ENCODE results near the gene ZNF587.
"Not testable (repeated sequence)": the region's sequence is repeated elsewhere in the genome, so short reads cannot be mapped to it uniquely, and the experiment has no call there.

Gene ZNF587

GRCh38 chr19:57823155-57823554, 26.5 kb upstream of the ZNF587 start:
- DNase-seq: not testable (repeated sequence)

- DNase-seq: not testable (repeated sequence)
These were observed 26.1 kb upstream of the ZNF587 start for GRCh38 chr19:57823608-57824007.

DNA sequence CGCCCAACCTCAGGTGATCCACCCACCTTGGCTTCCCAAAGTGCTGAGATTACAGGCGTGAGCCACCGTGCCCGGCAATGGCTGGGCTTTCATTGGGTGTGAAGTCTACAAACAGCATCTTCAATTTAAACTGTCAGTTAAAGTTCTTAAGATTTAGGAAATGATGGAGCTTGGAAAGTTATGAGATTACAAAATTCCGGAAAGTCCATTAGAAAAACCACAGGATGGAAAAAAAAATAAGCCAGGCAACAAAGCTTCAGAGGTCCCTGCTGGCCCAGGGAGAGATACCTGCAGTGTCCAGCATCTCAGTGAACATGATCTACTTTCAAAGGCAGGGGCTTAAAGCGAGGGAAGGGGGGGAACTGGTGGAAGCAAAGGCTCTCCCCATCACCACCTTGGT, 24.1 kb upstream of the ZNF587 start:
- no peak for DNase-seq

DNA sequence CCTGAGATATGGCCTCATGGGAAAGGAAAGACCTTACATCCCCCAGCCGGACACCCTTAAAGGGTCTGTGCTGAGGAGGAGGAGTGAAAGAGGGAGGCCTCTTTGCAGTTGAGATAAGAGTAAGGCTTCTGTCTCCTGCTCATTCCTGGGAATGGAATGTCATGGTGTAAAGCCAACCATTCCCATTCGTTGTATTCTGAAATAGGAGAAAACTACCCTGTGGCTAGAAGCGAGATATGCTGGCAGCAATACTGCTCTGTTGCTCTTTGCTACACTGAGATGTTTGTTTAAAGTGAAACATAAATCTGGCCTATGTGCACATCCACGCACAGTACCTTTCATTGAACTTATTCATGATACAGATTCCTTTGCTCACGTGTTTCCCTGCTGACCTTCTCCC, 20.3 kb upstream of the ZNF587 start:
- no peak for DNase-seq

- DNase-seq: no peak
These were observed 19.5 kb upstream of the ZNF587 start, which contains the start of gene ZNF587B for GRCh38 chr19:57830071-57830602. Gene ZNF587B (plus strand): TSS chr19:57830299. CDS start chr19:57830529, 230 bp downstream.

GRCh38 chr19:57836991-57837390, 12.7 kb upstream of the ZNF587 start:
- DNase-seq: not testable (repeated sequence)

DNA sequence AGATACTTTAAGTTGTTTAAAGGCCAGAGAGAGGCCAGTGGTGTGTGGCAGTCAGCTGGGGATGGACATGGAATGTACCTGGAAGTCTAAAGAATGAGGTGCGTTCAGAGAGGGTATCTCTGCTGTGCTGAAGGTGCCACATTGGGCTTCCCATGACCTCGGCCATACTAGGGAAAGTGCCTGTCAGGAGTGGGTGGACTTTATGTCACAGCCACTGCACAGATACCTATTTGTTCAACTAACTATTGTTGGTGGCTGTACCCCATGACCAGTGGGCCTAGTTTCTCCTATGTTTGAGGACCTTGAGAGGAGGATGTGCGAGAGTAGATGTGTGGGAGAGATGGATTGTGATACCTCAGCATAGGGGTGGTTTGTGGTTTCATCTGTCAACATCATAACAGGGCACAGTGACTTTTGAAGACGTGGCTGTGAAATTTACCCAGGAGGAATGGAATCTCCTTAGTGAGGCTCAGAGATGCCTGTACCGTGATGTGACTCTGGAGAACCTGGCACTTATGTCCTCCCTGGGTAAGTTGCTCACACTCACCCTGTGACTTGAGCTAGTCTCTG, 11.0 kb upstream of the ZNF587 start:
- DNase-seq: not testable (repeated sequence)

- no peak for DNase-seq
These were observed 8.4 kb upstream of the ZNF587 start for GRCh38 chr19:57841122-57841763.

DNA sequence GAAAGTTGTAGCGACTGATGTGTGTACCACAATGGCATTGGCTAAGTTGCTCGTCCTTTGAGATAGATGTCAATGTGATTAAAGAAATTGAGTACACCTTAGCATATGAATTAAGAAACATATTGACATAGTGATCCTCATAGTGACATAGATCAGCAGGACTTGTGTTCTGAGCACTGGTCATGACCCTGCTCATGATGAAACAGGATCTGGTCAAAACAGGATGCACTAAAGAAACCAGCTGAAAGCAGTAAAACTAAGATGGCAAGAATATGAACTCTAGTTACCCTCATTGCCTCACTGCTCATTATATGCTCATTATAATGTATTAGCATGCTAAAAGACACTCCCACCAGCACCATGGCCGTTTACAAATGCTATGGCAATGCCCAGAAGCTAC, 2.5 kb upstream of the ZNF587 start:
- not testable (repeated sequence) for DNase-seq

GRCh38 chr19:57849162-57849665, 445 bp upstream of the ZNF587 start:
- not testable (repeated sequence) for DNase-seq

DNA sequence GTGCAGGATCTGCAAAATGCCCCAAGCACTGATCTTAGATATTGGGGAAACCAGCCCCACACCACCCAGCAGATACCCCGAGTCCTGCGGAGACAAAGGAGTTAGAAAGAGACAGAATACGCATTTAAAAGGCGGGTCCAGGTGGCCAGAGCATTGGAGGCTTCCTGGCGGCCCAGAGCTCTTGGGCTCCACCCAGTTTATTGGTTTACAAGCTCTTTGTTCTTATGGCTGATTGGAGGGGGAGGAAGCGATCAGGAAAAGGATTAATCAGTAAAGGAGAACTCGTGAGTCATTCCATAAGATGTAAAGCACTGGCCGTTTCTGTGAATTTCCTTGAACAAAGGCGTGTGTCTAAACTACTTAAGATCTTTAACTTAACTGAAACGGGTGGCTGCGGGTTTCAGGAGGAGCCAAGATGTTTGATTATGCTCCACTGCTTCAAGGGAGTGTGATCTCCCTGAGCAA, 926 bp downstream of the ZNF587 start:
- no peak for DNase-seq

GRCh38 chr19:57851812-57852603, 2.3 kb downstream of the ZNF587 start:
- DNase-seq: not testable (repeated sequence)

- not testable (repeated sequence) for DNase-seq
These were observed 4.5 kb downstream of the ZNF587 start for GRCh38 chr19:57854117-57854516.

- DNase-seq: not testable (repeated sequence)
These were observed 12.7 kb downstream of the ZNF587 start for GRCh38 chr19:57862351-57862750.

GRCh38 chr19:57867868-57868492, 18.3 kb downstream of the ZNF587 start:
- DNase-seq: no peak

GRCh38 chr19:57869655-57870054, 20.0 kb downstream of the ZNF587 start:
- DNase-seq: not testable (repeated sequence)

DNA sequence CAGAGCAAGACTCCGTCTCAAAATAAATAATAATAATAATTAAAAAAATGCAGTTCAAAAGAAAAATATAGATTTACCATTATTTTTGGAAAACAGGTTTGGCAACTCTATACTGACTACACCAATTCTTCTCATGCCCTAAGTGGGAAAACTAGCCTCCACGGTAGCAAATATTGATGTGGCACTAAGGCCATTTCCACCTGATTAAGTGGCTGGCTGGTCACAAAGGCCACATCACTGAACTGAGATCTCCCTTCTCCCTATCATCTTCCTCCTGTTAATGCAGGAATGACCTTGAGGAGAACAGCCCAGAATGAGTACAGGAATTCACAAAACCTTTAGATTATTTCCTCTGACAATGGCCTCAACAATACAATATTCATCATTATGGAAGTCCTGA, 20.6 kb downstream of the ZNF587 start:
- DNase-seq: no peak

GRCh38 chr19:57872450-57872849, 22.8 kb downstream of the ZNF587 start:
- no peak for DNase-seq

DNA sequence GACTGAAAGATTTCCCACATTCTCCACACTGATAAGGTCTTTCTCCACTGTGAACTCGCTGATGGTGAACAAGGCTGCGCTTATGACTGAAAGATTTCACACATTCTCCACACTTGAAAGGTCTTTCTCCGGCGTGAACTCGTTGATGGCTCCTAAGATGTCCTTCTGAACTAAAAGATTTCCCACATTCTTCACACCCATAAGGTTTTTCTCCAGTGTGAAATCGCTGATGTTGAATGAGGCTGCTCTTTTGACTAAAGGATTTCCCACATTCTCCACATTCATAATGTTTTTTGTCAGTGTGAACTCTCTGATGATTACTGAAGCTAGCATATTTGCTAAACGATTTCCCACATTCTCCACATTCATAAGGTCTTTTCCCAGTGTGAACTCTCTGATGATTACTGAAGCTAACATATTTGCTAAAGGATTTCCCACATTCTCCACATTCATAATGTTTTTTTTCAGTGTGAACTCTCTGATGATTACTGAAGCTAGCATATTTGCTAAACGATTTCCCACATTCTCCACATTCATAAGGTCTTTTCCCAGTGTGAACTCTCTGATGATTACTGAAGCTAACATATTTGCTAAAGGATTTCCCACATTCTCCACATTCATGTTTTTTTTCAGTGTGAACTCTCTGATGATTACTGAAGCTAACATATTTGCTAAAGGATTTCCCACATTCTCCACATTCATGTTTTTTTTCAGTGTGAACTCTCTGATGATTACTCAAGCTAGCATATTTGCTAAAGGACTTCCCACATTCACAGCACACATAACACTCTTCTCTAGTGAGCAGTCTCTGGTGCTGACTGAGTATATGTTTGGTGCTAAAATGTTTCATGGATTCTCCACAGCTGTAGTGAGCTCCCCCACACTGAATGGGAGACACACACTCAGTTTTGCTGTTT, 24.5 kb downstream of the ZNF587 start:
- not testable (repeated sequence) for DNase-seq

- no peak for DNase-seq
These were observed 36.4 kb downstream of the ZNF587 start for GRCh38 chr19:57886046-57886445.

DNA sequence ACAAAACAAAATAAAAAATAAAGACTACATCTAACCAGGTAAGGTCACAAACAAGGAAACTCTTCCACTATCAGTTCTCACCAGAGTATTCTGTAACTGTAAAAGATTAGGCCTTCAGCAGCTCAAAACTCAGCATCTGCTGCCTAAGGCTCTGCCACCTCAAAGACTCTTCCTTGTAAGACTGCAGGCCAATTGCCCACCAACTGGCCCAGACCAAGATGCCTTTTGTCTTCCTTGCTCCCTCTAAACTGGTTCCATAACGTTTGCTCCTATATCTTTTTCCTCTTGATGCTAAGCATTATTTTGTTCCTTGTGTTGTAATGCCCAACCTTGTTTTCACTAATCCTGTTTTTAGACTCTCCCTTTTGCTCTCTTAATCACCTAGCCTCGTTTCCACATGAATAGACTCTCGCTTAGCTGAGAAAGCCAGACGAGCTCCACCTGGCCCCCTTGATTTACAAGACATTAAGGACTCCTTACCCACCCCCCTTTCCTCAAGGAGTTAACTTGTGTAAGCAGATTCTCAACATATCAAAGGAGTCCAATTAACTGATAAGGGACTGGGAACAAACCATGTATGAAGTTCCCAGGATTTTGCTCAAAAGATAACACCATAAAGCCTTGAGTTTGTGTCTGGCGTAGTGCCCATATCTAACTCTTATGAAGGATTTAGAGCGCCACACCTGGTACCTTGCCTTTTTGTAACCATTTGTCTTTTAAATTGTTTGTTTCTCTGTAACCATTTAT, 37.7 kb downstream of the ZNF587 start:
- DNase-seq: no peak
